SK-N-SH (cell line): ENCODE results near the gene AFAP1L2. TPM values are rescaled to one million over a fixed set of nuclear protein-coding genes. Genes with fewer than 3 reads are reported as not detected.

Experiments
- CTCF ChIA-PET: fragments of 300-600, 350-600 bp; formaldehyde crosslinking; extraction: SDS; loops from one replicate; lab custom pipeline; 2021; lab: Yijun Ruan, JAX
- POLR2A ChIA-PET: fragments of 350-600 bp; sonication (Branson Sonifier 250); formaldehyde crosslinking; extraction: SDS; loops from one replicate; lab custom pipeline; 2020; ENCODE audit warnings: antibody characterized with exemption, inconsistent platforms; lab: Yijun Ruan, JAX
- DNase-seq: peaks from one replicate; pipeline ENCODE4 v3.0.0; 2012
- H2AFZ ChIP-seq: fragments of 200-600 bp; sonication (generic); 2 replicates; pipeline ENCODE4 v1.8.1; 2016; ENCODE audit warnings: antibody characterized with exemption, mild to moderate bottlenecking, low read depth
- H3F3A ChIP-seq: fragments of 200-600 bp; sonication (generic); replicated peaks from 2 replicates; pipeline ENCODE3; 2016; ENCODE audit warnings: antibody characterized with exemption, mild to moderate bottlenecking; ENCODE audit not compliant: insufficient read depth
- H3K27ac ChIP-seq, 2 experiments: fragments of 200-500 bp in 1 of 2; fragments of 200-600 bp in 1 of 2; sonication (Bioruptor generic) in 1 of 2; sonication (generic), shearing (Covaris generic) in 1 of 2; 2 replicates each; pipeline versions ENCODE4 v1.5.1 to v1.6.1; 2014 to 2016; ENCODE audit warnings: low read depth in 2 of 2, inconsistent platforms in 1 of 2, low read length in 1 of 2, mild to moderate bottlenecking in 1 of 2, mixed read lengths in 1 of 2
- H3K27me3 ChIP-seq: fragments of 200-600 bp; sonication (generic), shearing (Covaris generic); 2 replicates; pipeline ENCODE4 v1.6.1; 2016; ENCODE audit warnings: mixed run types; ENCODE audit not compliant: insufficient read depth
- H3K36me3 ChIP-seq, 2 experiments: fragments of 200-500 bp in 1 of 2; fragments of 200-600 bp in 1 of 2; sonication (Bioruptor generic) in 1 of 2; sonication (generic) in 1 of 2; replicated peaks in 1 of 2; 2 replicates each; pipeline versions ENCODE3 to v1.5.1; 2014 to 2016; ENCODE audit warnings: low read length in 1 of 2, mild to moderate bottlenecking in 1 of 2; ENCODE audit not compliant: insufficient read depth in 2 of 2, control insufficient read depth in 1 of 2
- H3K4me1 ChIP-seq, 2 experiments: fragments of 200-500 bp in 1 of 2; fragments of 200-600 bp in 1 of 2; sonication (Bioruptor generic) in 1 of 2; sonication (generic), shearing (Covaris generic) in 1 of 2; 2 replicates each; pipeline versions ENCODE4 v1.5.1 to v1.6.1; 2014 to 2016; ENCODE audit warnings: low read depth in 1 of 2, low read length in 1 of 2, mixed run types in 1 of 2; ENCODE audit not compliant: insufficient read depth in 2 of 2, control insufficient read depth in 1 of 2
- H3K4me2 ChIP-seq: fragments of 200-600 bp; sonication (generic), shearing (Covaris generic); 2 replicates; pipeline ENCODE4 v1.6.1; 2017; ENCODE audit warnings: mixed run types
- H3K4me3 ChIP-seq, 2 experiments: fragments of 200-500 bp in 1 of 2; fragments of 200-600 bp in 1 of 2; sonication (Bioruptor generic) in 1 of 2; sonication (generic), shearing (Covaris generic) in 1 of 2; 2 replicates each; pipeline versions ENCODE4 v1.5.1 to v1.8.1; 2014 to 2016; ENCODE audit warnings: low read depth in 2 of 2, inconsistent platforms in 1 of 2, low read length in 1 of 2, mild to moderate bottlenecking in 1 of 2, mixed read lengths in 1 of 2, moderate library complexity in 1 of 2
- H3K79me2 ChIP-seq: fragments of 200-600 bp; sonication (generic); 2 replicates; pipeline ENCODE4 v1.8.1; 2017; ENCODE audit warnings: mild to moderate bottlenecking; ENCODE audit not compliant: insufficient read depth
- H3K9ac ChIP-seq: fragments of 200-600 bp; sonication (generic); 2 replicates; pipeline ENCODE4 v1.6.1; 2017; ENCODE audit warnings: mixed run types
- H3K9me2 ChIP-seq: fragments of 200-600 bp; sonication (generic); 2 replicates; pipeline ENCODE4 v1.6.1; 2017; ENCODE audit warnings: mixed run types
- H3K9me3 ChIP-seq: fragments of 200-600 bp; sonication (generic); 2 replicates; pipeline ENCODE4 v1.6.1; 2017; ENCODE audit warnings: mixed run types, mild to moderate bottlenecking, moderate library complexity
- H4K20me1 ChIP-seq: fragments of 200-600 bp; sonication (generic); 2 replicates; pipeline ENCODE4 v1.6.1; 2017; ENCODE audit warnings: mild to moderate bottlenecking, mixed run types; ENCODE audit not compliant: insufficient read depth
- CHD2 ChIP-seq: fragments of 150-350 bp; IDR thresholded peaks from 2 replicates; pipeline ENCODE4 v1.6.1; 2018; ENCODE audit warnings: low read length; ENCODE audit not compliant: partially characterized antibody
- ELF1 ChIP-seq: IDR thresholded peaks from 2 replicates; pipeline ENCODE4 v1.4.0; 2012
- EP300 ChIP-seq, 2 experiments: IDR thresholded peaks; 2 replicates each; pipeline versions ENCODE4 v1.4.0 to v1.6.1; 2012; ENCODE audit warnings: borderline replicate concordance in 1 of 2, low read depth in 1 of 2, low read length in 1 of 2
- GABPA ChIP-seq: IDR thresholded peaks from 2 replicates; pipeline ENCODE4 v1.4.0; 2012; ENCODE audit warnings: low read depth, mild to moderate bottlenecking
- MEF2A ChIP-seq: IDR thresholded peaks from 2 replicates; pipeline ENCODE4 v1.4.0; 2012; ENCODE audit warnings: low read depth, borderline replicate concordance
- MXI1 ChIP-seq: IDR thresholded peaks from 2 replicates; pipeline ENCODE4 v1.6.1; 2012; ENCODE audit warnings: mild to moderate bottlenecking, low read depth, low read length, improper control_type of control experiment
- NRF1 ChIP-seq: IDR thresholded peaks from 2 replicates; pipeline ENCODE4 v1.6.1; 2012; ENCODE audit warnings: low read depth, mild to moderate bottlenecking, low read length
- POLR2AphosphoS5 ChIP-seq: IDR thresholded peaks from 2 replicates; pipeline ENCODE4 v1.6.1; 2012; ENCODE audit warnings: low read depth, low read length
- RFX5 ChIP-seq: IDR thresholded peaks from 2 replicates; pipeline ENCODE4 v1.6.1; 2012; ENCODE audit warnings: mild to moderate bottlenecking, improper control_type of control experiment, low read length
- SMC3 ChIP-seq: IDR thresholded peaks from 2 replicates; pipeline ENCODE4 v1.6.1; 2012; ENCODE audit warnings: low read depth, low read length, improper control_type of control experiment
- TAF1 ChIP-seq: IDR thresholded peaks from 2 replicates; pipeline ENCODE4 v1.6.1; 2012; ENCODE audit warnings: low read depth, mild to moderate bottlenecking, low read length, moderate library complexity, borderline replicate concordance
- WGBS: methylation state at CpG from one replicate; pipeline ENCODE4 v1.1.6; 2017; ENCODE audit warnings: low lambda C conversion rate; 5-methylcytosine and 5-hydroxymethylcytosine counted together
- polyA plus RNA-seq, 3 experiments: library from polyadenylated mRNA; depleted of rRNA; stranded (reverse); fragments of >200 nt; gene quantifications; 2 replicates each; pipeline ENCODE4 v1.2.3, GENCODE V29; 2012
- TF ChIP-seq, protein P1 (sequence below): IDR thresholded peaks from 2 replicates; pipeline ENCODE4 v1.4.0; 2012; ENCODE audit warnings: low read depth, borderline replicate concordance
- TF ChIP-seq, protein P2 (sequence below): IDR thresholded peaks from 2 replicates; pipeline ENCODE4 v1.4.0; 2012; ENCODE audit warnings: low read depth
- TF ChIP-seq, protein P3 (sequence below): fragments of 150-350 bp; IDR thresholded peaks from 2 replicates; pipeline ENCODE4 v1.6.1; 2017; ENCODE audit warnings: antibody characterized with exemption, low read length, low read depth, borderline replicate concordance
- TF ChIP-seq, protein P4 (sequence below): fragments of 150-350 bp; IDR thresholded peaks from 2 replicates; pipeline ENCODE4 v1.6.1; 2016; ENCODE audit warnings: mild to moderate bottlenecking, low read depth, low read length
- TF ChIP-seq, protein P5 (sequence below): IDR thresholded peaks from 2 replicates; pipeline ENCODE4; 2012
- TF ChIP-seq, protein P6 (sequence below): fragments of 200-600 bp; sonication (generic); IDR thresholded peaks from 2 replicates; pipeline ENCODE4 v1.6.1; 2017; ENCODE audit warnings: antibody characterized with exemption, mild to moderate bottlenecking, moderate library complexity
- TF ChIP-seq, protein P7 (sequence below): IDR thresholded peaks from 2 replicates; pipeline ENCODE4 v1.6.1; 2012; ENCODE audit warnings: mild to moderate bottlenecking, low read depth, low read length, moderate library complexity

The AFAP1L2 gene
- polyA plus RNA-seq, 1 of the 3 experiments (the other 2 are of a cell fraction) = 0.54 TPM

DNA sequence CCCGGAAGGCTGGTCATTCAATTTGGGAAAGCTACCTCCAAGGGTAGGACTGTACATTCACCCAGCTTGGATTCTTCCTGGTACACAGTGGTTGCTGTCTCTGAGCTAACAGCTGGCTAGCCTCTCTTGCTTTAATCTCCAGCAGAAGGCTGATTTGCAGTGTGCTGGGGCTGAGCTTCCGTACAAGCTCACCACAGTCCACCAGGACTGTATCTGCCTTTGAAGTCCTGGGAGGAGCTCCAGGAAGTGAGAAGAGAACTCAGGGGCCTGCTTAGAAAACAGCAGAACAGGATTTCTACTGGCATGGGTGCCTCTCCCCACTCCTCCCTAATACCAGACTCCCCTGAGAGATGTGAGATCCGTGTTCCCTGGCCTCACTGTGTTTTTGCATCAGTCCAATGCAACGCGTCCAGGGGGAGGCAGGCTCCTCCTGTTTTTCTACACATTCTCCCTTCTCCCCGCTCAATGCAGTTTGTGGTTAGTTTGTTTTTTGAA lies 6.6 kb downstream of the AFAP1L2 start (continued):
- TF ChIP-seq, protein P1, sequence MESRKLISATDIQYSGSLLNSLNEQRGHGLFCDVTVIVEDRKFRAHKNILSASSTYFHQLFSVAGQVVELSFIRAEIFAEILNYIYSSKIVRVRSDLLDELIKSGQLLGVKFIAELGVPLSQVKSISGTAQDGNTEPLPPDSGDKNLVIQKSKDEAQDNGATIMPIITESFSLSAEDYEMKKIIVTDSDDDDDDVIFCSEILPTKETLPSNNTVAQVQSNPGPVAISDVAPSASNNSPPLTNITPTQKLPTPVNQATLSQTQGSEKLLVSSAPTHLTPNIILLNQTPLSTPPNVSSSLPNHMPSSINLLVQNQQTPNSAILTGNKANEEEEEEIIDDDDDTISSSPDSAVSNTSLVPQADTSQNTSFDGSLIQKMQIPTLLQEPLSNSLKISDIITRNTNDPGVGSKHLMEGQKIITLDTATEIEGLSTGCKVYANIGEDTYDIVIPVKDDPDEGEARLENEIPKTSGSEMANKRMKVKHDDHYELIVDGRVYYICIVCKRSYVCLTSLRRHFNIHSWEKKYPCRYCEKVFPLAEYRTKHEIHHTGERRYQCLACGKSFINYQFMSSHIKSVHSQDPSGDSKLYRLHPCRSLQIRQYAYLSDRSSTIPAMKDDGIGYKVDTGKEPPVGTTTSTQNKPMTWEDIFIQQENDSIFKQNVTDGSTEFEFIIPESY = no peak
- TF ChIP-seq GABPA = no peak
- no peak for TF ChIP-seq SMC3
- TF ChIP-seq, protein P2, sequence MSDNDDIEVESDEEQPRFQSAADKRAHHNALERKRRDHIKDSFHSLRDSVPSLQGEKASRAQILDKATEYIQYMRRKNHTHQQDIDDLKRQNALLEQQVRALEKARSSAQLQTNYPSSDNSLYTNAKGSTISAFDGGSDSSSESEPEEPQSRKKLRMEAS = no peak
- TF ChIP-seq MEF2A = no peak
- TF ChIP-seq, protein P3, sequence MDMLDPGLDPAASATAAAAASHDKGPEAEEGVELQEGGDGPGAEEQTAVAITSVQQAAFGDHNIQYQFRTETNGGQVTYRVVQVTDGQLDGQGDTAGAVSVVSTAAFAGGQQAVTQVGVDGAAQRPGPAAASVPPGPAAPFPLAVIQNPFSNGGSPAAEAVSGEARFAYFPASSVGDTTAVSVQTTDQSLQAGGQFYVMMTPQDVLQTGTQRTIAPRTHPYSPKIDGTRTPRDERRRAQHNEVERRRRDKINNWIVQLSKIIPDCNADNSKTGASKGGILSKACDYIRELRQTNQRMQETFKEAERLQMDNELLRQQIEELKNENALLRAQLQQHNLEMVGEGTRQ = no peak
- TF ChIP-seq TAF1 = no peak
- no peak for TF ChIP-seq MXI1
- TF ChIP-seq, protein P4, sequence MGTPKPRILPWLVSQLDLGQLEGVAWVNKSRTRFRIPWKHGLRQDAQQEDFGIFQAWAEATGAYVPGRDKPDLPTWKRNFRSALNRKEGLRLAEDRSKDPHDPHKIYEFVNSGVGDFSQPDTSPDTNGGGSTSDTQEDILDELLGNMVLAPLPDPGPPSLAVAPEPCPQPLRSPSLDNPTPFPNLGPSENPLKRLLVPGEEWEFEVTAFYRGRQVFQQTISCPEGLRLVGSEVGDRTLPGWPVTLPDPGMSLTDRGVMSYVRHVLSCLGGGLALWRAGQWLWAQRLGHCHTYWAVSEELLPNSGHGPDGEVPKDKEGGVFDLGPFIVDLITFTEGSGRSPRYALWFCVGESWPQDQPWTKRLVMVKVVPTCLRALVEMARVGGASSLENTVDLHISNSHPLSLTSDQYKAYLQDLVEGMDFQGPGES = no peak

DNA sequence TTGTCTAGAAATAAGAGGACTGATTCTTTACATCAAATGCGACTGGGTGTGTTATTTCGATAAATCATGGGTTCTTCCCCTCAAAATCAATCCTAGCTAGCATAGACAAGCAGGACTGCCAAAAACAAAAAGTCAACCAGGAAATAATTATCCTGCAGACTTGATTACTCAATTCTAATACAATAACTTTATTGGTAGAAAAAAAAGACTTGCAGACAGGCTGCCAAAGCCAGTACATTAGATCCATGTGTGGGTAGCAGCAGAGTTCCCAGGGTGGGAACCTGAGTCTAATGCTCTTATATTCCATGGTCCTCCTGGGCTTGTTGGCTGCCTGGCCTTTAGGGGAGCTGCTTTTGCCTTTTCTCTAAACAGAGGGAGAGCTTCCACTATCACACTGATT lies 7.8 kb downstream of the AFAP1L2 start:
- no peak overlapping the region for H2AFZ ChIP-seq
- no peaks in the 10 kb centered on the region for H3K79me2 ChIP-seq
- no peak overlapping the region for H3K9ac ChIP-seq
- 91% methylated on average over 2 of the region's 2 CpGs for WGBS
- no peaks in the 10 kb centered on the region for H3K9me3 ChIP-seq
- H3F3A ChIP-seq = no peaks in the 10 kb centered on the region
- no peak overlapping the region for H3K27ac ChIP-seq
- no peak for DNase-seq
- no peaks in the 10 kb centered on the region for H3K36me3 ChIP-seq
- ChIA-PET POLR2A (no interaction called here), CTCF (interaction anchor here (1.2 to 2.7 kb wide), 3 partner anchors 11 to 92 kb away, joined by 3 to 15 read pairs (median 4); no protein-coding TSS in a partner anchor)
- no peaks in the 10 kb centered on the region for H4K20me1 ChIP-seq
- H3K4me2 ChIP-seq = no peak overlapping the region
- no peak overlapping the region for H3K4me3 ChIP-seq
- peaks cover 30% of the 10 kb centered on the region; the same call in 1 of the 2 replicates for H3K27me3 ChIP-seq
- no peaks in the 10 kb centered on the region for H3K9me2 ChIP-seq
- H3K4me1 ChIP-seq = no peaks in the 10 kb centered on the region; a peak in 1 of 4 replicates
- TF ChIP-seq ELF1 (no peak), POLR2AphosphoS5 (no peak), RFX5 (no peak), NRF1 (no peak), CHD2 (no peak), EP300 (IDR thresholded peaks at IDR 0.05; ENCODE audit: borderline replicate concordance in 1 of 2, low read depth in 1 of 2, low read length in 1 of 2) (no peak)
- TF ChIP-seq, protein P5, sequence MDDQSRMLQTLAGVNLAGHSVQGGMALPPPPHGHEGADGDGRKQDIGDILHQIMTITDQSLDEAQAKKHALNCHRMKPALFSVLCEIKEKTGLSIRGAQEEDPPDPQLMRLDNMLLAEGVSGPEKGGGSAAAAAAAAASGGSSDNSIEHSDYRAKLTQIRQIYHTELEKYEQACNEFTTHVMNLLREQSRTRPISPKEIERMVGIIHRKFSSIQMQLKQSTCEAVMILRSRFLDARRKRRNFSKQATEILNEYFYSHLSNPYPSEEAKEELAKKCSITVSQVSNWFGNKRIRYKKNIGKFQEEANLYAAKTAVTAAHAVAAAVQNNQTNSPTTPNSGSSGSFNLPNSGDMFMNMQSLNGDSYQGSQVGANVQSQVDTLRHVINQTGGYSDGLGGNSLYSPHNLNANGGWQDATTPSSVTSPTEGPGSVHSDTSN = no peak
- TF ChIP-seq, protein P2 = no peak
- TF ChIP-seq, protein P3 = no peak
- TF ChIP-seq, protein P6, sequence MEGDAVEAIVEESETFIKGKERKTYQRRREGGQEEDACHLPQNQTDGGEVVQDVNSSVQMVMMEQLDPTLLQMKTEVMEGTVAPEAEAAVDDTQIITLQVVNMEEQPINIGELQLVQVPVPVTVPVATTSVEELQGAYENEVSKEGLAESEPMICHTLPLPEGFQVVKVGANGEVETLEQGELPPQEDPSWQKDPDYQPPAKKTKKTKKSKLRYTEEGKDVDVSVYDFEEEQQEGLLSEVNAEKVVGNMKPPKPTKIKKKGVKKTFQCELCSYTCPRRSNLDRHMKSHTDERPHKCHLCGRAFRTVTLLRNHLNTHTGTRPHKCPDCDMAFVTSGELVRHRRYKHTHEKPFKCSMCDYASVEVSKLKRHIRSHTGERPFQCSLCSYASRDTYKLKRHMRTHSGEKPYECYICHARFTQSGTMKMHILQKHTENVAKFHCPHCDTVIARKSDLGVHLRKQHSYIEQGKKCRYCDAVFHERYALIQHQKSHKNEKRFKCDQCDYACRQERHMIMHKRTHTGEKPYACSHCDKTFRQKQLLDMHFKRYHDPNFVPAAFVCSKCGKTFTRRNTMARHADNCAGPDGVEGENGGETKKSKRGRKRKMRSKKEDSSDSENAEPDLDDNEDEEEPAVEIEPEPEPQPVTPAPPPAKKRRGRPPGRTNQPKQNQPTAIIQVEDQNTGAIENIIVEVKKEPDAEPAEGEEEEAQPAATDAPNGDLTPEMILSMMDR = no peak
- TF ChIP-seq, protein P7, sequence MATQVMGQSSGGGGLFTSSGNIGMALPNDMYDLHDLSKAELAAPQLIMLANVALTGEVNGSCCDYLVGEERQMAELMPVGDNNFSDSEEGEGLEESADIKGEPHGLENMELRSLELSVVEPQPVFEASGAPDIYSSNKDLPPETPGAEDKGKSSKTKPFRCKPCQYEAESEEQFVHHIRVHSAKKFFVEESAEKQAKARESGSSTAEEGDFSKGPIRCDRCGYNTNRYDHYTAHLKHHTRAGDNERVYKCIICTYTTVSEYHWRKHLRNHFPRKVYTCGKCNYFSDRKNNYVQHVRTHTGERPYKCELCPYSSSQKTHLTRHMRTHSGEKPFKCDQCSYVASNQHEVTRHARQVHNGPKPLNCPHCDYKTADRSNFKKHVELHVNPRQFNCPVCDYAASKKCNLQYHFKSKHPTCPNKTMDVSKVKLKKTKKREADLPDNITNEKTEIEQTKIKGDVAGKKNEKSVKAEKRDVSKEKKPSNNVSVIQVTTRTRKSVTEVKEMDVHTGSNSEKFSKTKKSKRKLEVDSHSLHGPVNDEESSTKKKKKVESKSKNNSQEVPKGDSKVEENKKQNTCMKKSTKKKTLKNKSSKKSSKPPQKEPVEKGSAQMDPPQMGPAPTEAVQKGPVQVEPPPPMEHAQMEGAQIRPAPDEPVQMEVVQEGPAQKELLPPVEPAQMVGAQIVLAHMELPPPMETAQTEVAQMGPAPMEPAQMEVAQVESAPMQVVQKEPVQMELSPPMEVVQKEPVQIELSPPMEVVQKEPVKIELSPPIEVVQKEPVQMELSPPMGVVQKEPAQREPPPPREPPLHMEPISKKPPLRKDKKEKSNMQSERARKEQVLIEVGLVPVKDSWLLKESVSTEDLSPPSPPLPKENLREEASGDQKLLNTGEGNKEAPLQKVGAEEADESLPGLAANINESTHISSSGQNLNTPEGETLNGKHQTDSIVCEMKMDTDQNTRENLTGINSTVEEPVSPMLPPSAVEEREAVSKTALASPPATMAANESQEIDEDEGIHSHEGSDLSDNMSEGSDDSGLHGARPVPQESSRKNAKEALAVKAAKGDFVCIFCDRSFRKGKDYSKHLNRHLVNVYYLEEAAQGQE = no peak
